ENCODE measurements around the gene MICAL1.

The MICAL1 gene

GRCh38 chr6:109491207-109491938 lies 35.8 kb upstream of the MICAL1 start:
- H3K4me3 ChIP-seq (ENCODE audit: low read depth, low read length): no peak overlapping the region
- TF ChIP-seq, protein P1, sequence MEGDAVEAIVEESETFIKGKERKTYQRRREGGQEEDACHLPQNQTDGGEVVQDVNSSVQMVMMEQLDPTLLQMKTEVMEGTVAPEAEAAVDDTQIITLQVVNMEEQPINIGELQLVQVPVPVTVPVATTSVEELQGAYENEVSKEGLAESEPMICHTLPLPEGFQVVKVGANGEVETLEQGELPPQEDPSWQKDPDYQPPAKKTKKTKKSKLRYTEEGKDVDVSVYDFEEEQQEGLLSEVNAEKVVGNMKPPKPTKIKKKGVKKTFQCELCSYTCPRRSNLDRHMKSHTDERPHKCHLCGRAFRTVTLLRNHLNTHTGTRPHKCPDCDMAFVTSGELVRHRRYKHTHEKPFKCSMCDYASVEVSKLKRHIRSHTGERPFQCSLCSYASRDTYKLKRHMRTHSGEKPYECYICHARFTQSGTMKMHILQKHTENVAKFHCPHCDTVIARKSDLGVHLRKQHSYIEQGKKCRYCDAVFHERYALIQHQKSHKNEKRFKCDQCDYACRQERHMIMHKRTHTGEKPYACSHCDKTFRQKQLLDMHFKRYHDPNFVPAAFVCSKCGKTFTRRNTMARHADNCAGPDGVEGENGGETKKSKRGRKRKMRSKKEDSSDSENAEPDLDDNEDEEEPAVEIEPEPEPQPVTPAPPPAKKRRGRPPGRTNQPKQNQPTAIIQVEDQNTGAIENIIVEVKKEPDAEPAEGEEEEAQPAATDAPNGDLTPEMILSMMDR (IDR thresholded peaks at IDR 0.05; ENCODE audit: borderline replicate concordance, insufficient read depth, low read depth, low read length): no peak

DNA sequence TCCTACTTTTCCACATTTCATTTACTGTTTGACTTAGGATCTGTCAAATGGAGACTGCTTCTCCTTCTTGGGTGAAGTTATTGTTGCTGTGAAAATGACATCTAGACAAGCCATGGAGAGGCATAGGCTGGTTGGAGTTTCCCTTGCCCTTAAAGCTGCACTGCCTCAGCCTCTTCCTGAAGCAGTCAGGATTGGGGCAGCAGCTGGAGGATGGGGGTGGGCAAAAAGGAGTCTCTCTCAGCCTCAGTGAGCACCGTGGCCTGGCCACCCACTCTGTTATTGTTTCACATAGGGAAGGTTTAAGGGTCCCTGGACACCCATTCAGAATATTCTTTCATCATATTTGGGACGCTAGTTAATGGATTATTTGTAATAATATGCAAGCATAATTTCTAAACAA lies 35.1 kb upstream of the MICAL1 start:
- TF ChIP-seq, protein P1 (IDR thresholded peaks at IDR 0.05; ENCODE audit: borderline replicate concordance, insufficient read depth, low read depth, low read length): no peak
- H3K4me3 ChIP-seq (ENCODE audit: low read depth, low read length): no peak overlapping the region

GRCh38 chr6:109488001-109488400 lies 32.4 kb upstream of the MICAL1 start:
- no peak overlapping the region for H3K4me3 ChIP-seq (ENCODE audit: low read depth, low read length)
- TF ChIP-seq, protein P1 (IDR thresholded peaks at IDR 0.05; ENCODE audit: borderline replicate concordance, insufficient read depth, low read depth, low read length): no peak

- TF ChIP-seq, protein P1 (IDR thresholded peaks at IDR 0.05; ENCODE audit: borderline replicate concordance, insufficient read depth, low read depth, low read length): no peak
- H3K4me3 ChIP-seq (ENCODE audit: low read depth, low read length): no peak overlapping the region
Measured at GRCh38 chr6:109486068-109486467, 30.5 kb upstream of the MICAL1 start.

DNA sequence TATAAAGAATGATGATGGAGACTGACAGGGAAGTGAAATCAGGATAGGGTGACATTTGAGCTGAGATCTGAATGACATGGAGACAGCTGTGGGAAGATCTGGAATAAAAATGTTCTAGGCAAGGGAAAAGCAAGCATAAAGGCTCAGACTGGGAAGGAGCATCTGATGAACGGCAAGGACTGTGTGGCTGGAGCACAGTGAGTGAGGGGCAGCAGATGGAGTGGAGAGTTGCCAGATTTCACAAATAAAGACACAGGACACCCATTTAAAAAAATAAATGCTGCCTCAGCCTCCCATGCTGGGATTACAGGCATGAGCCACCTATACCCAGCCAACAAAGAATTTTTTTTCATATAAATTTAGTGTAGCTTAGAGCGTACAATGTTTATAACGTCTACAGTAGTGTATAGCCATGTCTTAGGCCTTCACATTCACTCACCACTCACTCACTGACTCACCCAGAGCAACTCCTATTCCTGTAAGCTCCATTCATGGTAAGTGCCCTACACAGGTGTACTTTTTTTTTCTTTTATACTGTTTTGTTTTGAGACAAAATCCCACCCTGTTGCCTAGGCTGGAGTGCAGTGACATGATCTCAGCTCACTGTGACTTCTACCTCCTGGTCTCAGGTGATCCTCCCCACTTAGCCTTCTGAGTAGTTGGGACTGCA lies 29.8 kb upstream of the MICAL1 start:
- TF ChIP-seq, protein P1 (IDR thresholded peaks at IDR 0.05; ENCODE audit: borderline replicate concordance, insufficient read depth, low read depth, low read length): no peak
- no peak overlapping the region for H3K4me3 ChIP-seq (ENCODE audit: low read depth, low read length)

DNA sequence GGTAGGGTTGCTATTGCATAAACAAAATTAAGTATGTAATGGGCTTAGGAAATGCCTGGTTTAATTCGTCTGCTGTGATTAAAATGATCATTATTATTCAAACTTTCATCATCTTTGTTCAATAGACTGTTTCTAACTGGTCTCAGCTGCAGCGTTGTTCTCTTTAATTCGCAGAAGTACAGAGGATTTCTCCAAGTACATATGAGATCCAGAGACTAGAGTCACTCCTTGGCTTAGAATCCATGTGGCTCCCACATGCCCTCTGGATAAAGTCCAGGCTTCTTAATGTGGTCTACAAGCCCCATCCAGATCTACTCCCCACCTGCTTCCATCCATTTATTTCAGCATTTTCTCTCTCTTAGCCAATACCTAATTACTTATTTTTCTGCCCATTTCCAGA lies 28.6 kb upstream of the MICAL1 start:
- TF ChIP-seq, protein P1 (IDR thresholded peaks at IDR 0.05; ENCODE audit: borderline replicate concordance, insufficient read depth, low read depth, low read length): no peak
- no peak overlapping the region for H3K4me3 ChIP-seq (ENCODE audit: low read depth, low read length)

DNA sequence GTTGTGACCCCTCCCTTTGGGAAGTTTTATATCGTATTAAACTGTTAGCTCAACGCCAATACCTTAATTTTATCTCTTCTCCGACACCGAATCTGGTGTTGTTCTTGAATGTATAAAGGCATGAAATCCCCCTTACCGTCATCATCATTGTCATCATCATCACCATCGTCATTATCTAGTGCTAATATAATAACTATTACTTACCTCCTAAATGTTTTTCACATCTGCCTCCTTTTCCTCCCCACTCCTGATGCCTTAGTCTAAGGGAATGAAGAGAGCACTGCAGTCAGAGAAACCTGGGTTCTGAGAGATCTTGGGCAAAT lies 28.1 kb upstream of the MICAL1 start:
- peak overlapping the region; percentile 36 for H3K4me3 ChIP-seq (ENCODE audit: low read depth, low read length)
- TF ChIP-seq, protein P1 (IDR thresholded peaks at IDR 0.05; ENCODE audit: borderline replicate concordance, insufficient read depth, low read depth, low read length): no peak
